Measurements from ENCODE around the gene CACNA2D3.

The CACNA2D3 gene

DNA sequence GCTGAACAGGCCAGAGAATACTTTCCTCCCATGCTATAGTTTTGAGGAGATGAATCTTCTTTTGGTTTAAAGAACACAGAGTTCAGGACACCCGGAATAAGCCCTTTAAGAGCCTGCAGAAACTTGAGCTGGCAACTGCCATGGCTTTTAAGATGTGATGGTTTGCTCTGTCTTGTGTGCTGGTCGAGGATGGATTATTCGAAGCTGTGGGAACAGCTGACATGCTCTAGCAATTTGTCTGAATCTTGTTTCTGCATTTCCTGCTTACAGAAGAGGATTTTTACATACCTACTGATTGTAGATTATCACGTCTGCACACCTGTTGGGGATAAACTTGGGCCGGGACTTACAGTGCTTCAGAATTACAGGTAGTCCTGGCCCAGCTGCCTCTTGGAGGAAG, 408.6 kb downstream of the CACNA2D3 start:
- DNase-seq (ENCODE audit: low read depth in 2 of 2) = no peak

GRCh38 chr3:54531741-54532140, 409.4 kb downstream of the CACNA2D3 start:
- no peak for DNase-seq (ENCODE audit: low read depth in 2 of 2)

- DNase-seq (ENCODE audit: low read depth in 2 of 2) = no peak
These were observed 411.5 kb downstream of the CACNA2D3 start for GRCh38 chr3:54533856-54534255.

- DNase-seq (ENCODE audit: low read depth in 2 of 2) = no peak
These were observed 413.3 kb downstream of the CACNA2D3 start for GRCh38 chr3:54535619-54536018.

- no peak for DNase-seq (ENCODE audit: low read depth in 2 of 2)
These were observed 414.1 kb downstream of the CACNA2D3 start for GRCh38 chr3:54536450-54536849.

- DNase-seq (ENCODE audit: low read depth in 2 of 2) = no peak
These were observed 415.2 kb downstream of the CACNA2D3 start for GRCh38 chr3:54537506-54537905.

DNA sequence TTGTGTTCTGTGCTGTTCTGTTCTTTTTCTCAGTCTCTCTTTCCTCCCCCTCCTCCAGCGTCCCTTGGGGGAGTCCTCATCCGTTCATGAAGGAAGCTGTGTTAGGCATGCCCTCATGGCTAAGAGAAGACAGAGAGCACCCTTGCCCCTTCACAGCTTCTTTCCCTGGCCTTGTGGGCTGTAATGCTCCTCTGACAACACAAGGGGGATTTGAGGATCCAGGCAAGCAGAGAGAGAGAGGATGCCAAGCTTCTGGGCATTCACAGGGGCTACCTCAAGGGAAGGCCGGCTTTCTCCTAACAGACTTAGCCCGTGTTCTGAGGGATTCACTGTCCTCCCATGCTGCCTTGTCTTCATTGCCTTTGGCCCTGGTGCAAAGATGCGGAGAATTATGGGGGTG, 416.0 kb downstream of the CACNA2D3 start:
- no peak for DNase-seq (ENCODE audit: low read depth in 2 of 2)

DNA sequence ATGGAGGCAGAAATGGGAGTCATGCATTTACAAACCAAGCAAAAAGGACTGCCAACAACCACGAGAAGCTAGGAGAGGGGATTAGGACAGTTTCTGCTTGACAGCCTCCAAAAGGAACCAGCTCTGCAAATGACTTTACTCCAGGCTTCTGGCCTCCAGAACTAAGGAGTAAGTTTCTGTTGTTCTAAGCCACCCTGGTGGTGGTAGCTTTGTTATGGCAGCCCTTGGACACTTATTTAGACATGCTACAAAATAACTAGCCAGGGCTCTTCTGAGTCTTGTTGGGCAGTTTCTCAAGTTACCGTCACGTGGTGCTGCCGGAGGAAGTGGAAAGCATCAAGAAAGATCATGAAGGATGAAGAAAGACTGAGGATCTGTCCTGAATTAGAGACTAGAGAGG, 419.0 kb downstream of the CACNA2D3 start:
- DNase-seq (ENCODE audit: low read depth in 2 of 2) = no peak

DNA sequence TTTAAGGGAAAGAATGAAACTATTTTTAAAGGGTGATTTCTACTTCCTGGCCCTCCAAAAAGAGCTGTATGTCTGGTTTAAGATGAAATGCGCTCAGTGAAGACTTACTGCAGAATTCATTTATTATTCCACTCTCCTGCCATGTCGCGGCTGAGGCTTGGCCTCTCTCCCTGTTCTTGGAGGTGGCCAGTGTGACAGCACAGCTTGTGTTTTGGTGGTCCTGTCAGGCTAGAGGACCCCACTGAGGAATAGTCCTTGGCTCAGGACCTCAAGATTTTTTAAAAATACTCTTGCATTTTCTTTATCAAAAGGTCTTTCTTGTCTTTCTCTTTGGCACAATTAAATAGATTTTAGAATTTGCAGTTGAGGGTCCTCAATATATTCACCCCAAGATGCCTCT, 421.1 kb downstream of the CACNA2D3 start:
- no peak for DNase-seq (ENCODE audit: low read depth in 2 of 2)

GRCh38 chr3:54547051-54547450, 424.7 kb downstream of the CACNA2D3 start:
- no peak for DNase-seq (ENCODE audit: low read depth in 2 of 2)

- no peak for DNase-seq (ENCODE audit: low read depth in 2 of 2)
These were observed 425.5 kb downstream of the CACNA2D3 start for GRCh38 chr3:54547846-54548245.

- DNase-seq (ENCODE audit: low read depth in 2 of 2) = no peak
These were observed 427.4 kb downstream of the CACNA2D3 start for GRCh38 chr3:54549607-54550220.

DNA sequence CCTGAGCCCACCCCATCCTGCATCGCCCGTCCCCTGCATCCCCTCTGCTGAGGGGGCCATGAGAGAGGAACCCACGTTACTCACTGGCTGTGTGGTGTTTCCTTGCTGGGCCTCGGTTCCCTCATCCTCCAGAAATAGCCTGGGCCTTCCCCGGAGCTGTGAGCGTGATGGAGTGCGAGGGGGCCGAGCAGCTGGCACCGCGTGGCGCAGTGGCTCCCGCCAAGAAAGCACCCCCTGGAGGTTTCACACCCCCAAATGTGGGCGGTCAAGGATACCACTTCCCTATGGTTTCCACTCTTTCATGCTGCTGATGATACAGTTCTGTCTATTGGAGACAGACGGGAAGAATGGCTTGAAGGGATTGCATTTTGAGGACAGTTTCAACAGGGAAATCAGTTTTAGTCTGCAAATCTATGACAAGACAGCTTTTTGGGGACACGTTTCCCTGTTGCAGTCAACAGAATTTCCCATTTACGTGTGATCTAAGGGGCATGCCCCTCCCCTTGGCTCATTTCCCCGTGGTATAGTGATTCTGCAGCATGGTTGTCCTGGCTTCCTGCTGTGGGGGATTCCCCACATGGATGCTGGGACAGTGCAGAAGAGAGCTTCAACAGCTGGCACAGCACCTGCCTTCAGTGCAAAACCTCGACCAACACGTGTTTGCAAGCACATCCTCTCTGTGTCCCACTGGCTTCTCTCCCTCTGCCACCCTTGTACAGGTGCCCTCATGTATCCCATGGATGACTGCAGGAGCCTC, 428.0 kb downstream of the CACNA2D3 start:
- no peak for DNase-seq (ENCODE audit: low read depth in 2 of 2)

GRCh38 chr3:54556630-54557029, 434.3 kb downstream of the CACNA2D3 start:
- DNase-seq (ENCODE audit: low read depth in 2 of 2) = no peak

GRCh38 chr3:54557538-54558428, 435.4 kb downstream of the CACNA2D3 start:
- no peak for DNase-seq (ENCODE audit: low read depth in 2 of 2)

DNA sequence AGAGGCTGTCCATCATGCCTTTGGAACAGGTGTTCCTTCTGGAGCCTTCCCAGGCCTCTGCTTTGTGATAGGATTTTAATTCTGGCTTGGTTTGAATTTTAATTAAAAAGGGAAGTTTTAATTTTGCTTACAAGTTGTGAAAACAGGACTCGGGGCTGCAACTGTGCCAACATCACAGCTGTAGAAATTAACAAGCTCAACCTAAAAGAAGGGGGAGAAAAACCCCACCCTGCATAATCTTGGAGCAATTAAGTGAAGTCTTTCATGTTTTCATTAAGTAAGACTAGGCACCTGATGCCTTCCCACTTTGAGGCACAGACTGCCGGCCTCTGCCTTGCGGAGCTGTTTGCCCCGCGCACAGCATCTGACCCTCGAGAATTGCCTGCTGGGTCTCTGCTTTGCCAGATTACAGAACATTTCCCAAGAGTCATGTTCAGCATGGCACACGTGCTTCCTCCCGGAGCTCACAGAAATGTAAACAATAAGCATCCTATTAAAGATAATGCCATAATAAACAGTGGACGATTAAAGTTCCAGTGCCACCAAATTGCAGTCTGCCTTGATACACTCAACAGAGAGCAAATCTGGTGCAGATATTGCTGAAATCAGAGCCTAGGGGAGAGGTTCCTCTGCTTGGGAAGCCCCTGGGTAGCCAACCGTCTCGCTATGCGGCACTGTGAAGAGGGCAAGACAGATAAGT, 441.3 kb downstream of the CACNA2D3 start:
- DNase-seq (ENCODE audit: low read depth in 2 of 2) = no peak

GRCh38 chr3:54564374-54564925, 442.1 kb downstream of the CACNA2D3 start:
- no peak for DNase-seq (ENCODE audit: low read depth in 2 of 2)

- DNase-seq (ENCODE audit: low read depth in 2 of 2) = no peak
These were observed 443.6 kb downstream of the CACNA2D3 start for GRCh38 chr3:54565956-54566355.

GRCh38 chr3:54567949-54568348, 445.6 kb downstream of the CACNA2D3 start:
- no peak for DNase-seq (ENCODE audit: low read depth in 2 of 2)

DNA sequence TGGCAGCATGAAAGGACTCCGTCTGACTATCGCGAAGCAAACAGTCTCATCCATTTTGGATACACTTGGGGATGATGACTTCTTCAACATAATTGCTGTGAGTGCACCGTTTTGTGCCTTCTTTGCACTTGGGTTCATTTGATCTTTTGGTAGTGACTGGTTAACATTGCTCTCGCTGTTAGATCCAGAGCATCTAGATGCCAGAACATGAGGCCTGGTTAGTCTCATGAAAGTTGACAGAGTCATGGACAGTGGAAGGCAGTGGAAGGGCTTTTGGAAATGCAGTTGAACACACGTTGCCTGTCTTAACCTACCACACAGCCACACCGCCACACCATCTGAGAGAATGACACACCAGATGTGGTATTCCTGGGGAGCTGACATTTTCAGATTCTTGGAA, 447.7 kb downstream of the CACNA2D3 start:
- no peak for DNase-seq (ENCODE audit: low read depth in 2 of 2)

GRCh38 chr3:54572197-54572895, 450.0 kb downstream of the CACNA2D3 start:
- no peak for DNase-seq (ENCODE audit: low read depth in 2 of 2)
